GM10248 (cell line): ENCODE measurements around the gene EPHA7.

ENCODE experiments used
- CTCF ChIA-PET: fragments of 300-600 bp; sonication (Branson Sonifier 250); formaldehyde crosslinking; extraction: SDS; loops from one replicate; lab custom pipeline; 2021; ENCODE audit warnings: antibody characterized with exemption; lab: Yijun Ruan, JAX
- POLR2A ChIA-PET: fragments of 350-650 bp; sonication (Branson Sonifier 250); formaldehyde crosslinking; extraction: SDS; loops from one replicate; lab custom pipeline; 2020; ENCODE audit warnings: antibody characterized with exemption; lab: Yijun Ruan, JAX
- DNase-seq: peaks from one replicate; pipeline ENCODE4 v3.0.0; 2012; ENCODE audit errors: extremely low spot score
- CTCF ChIP-seq: IDR thresholded peaks from 2 replicates; pipeline ENCODE4 v1.5.1; 2012; ENCODE audit warnings: mild to moderate bottlenecking, low read depth; ENCODE audit errors: extremely low read depth, missing control alignments, control extremely low read depth

Gene EPHA7

GRCh38 chr6:93352604-93353003 lies 66.8 kb downstream of the EPHA7 start:
- CTCF ChIA-PET = no interaction called here
- DNase-seq = no peak
- POLR2A ChIA-PET = no interaction called here
- no peak for TF ChIP-seq CTCF

- no peak for TF ChIP-seq CTCF
- no peak for DNase-seq
- ChIA-PET CTCF (no interaction called here), POLR2A (no interaction called here)
Observed at GRCh38 chr6:93351222-93351621, 68.1 kb downstream of the EPHA7 start.

GRCh38 chr6:93350774-93351173 lies 68.6 kb downstream of the EPHA7 start:
- CTCF ChIA-PET = no interaction called here
- DNase-seq = no peak
- POLR2A ChIA-PET = no interaction called here
- TF ChIP-seq CTCF = no peak

- ChIA-PET POLR2A (no interaction called here), CTCF (no interaction called here)
- no peak for DNase-seq
- TF ChIP-seq CTCF = no peak
Observed at GRCh38 chr6:93344333-93344835, 75.0 kb downstream of the EPHA7 start.

GRCh38 chr6:93343476-93343875 lies 75.9 kb downstream of the EPHA7 start:
- CTCF ChIA-PET = no interaction called here

GRCh38 chr6:93341900-93342613 lies 77.3 kb downstream of the EPHA7 start:
- ChIA-PET POLR2A (no interaction called here), CTCF (no interaction called here)
- DNase-seq = no peak
- no peak for TF ChIP-seq CTCF

More at GRCh38 chr6:93343476-93343875, 75.9 kb downstream of the EPHA7 start:
- TF ChIP-seq CTCF = no peak
- POLR2A ChIA-PET = no interaction called here
- DNase-seq = no peak
